Motor neuron (in vitro differentiated cells): ENCODE measurements around the gene FBLN7. TPM values are rescaled to one million over a fixed set of nuclear protein-coding genes. Genes with fewer than 3 reads are reported as not detected.
"Not testable (repeated sequence)": the region's sequence is repeated elsewhere in the genome, so short reads cannot be mapped to it uniquely, and the experiment has no call there.

ENCODE experiments used
- ATAC-seq, 8 experiments: fragments of 200-7000 bp; cut with Tn5 transposase; replicated peaks in 6 of 8; 2 replicates each; pipeline ENCODE4 v1.8.0; 2021; ENCODE audit warnings: mild to moderate bottlenecking in 8 of 8, moderate library complexity in 8 of 8
- H3K27ac ChIP-seq, 2 donors: fragments of 250-450 bp; sonication (Bioruptor Pico); 2 replicates each; pipeline ENCODE4 v1.9.0; 2021; ENCODE audit warnings: antibody characterized with exemption in 2 of 2, mild to moderate bottlenecking in 2 of 2, moderate library complexity in 1 of 2
- H3K4me1 ChIP-seq, 2 donors: fragments of 250-450 bp; sonication (Bioruptor Pico); replicated peaks in 1 of 2; 2 replicates each; pipeline ENCODE4 v1.6.1; 2021; ENCODE audit warnings: antibody characterized with exemption in 2 of 2, mild to moderate bottlenecking in 2 of 2, moderate library complexity in 1 of 2
- H3K4me3 ChIP-seq, 5 donors: fragments of 250-450 bp; sonication (Bioruptor Pico); 2 replicates each; pipeline ENCODE4 v1.9.0; 2021; ENCODE audit warnings: antibody characterized with exemption in 5 of 5, mild to moderate bottlenecking in 5 of 5, moderate library complexity in 4 of 5
- WGBS, 10 experiments: fragments of 450-650 bp; shearing (Covaris generic); methylation state at CpG; one replicate each; pipeline ENCODE4 v1.0.0; 2022; 5-methylcytosine and 5-hydroxymethylcytosine counted together
- in situ Hi-C, 9 experiments: fragments of 400-800 bp; cut with MboI; loops; one replicate each; pipeline ENCODE4 v1.15.0; 2021; ENCODE audit warnings: low sequenced_read_pairs in 9 of 9, low pct_unique_long_range_greater_than_20kb in 2 of 9; ENCODE audit not compliant: unreplicated experiment in 9 of 9
- total RNA-seq, 8 experiments: library from RNA; unstranded; fragments of 300-600 nt; gene quantifications; 2 replicates each; pipeline versions ENCODE4 v1.2.3 to v1.2.4, GENCODE V29; 2022

The FBLN7 gene
- total RNA-seq, 8 experiments from 2014 or later = 0.13 to 5.0 (median 0.73) TPM

GRCh38 chr2:112129060-112129459 lies 9.1 kb upstream of the FBLN7 start:
- 40 to 100% (median 89%) methylated on average over 1 of the region's 1 CpG; no CpG with 5 or more reads in 1 of the 10 experiments for WGBS, 10 experiments
- ATAC-seq = no peak
- H3K4me3 ChIP-seq = no peak overlapping the region
- no peak overlapping the region for H3K27ac ChIP-seq
- no peaks in the 10 kb centered on the region for H3K4me1 ChIP-seq
- in situ Hi-C loops = no loop called here

DNA sequence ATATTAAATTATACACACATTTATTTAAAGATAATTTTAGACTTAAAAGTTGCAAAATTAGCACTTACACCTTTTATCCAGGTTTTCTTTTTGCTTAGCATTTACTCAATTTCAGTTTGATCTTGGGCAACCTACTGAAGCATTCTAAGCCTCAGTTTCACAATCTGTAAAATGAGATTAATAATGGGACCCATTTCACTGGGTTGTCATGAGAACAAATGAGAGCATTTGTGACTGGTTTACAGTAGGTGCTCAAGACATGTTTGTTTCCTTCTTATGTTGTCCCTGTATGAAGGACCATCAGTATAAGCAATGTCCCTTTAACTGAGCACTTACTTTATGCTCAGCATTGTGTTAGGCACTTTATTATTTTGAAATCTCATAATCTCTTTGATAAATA lies 4.8 kb upstream of the FBLN7 start:
- in situ Hi-C loops = no loop called here

DNA sequence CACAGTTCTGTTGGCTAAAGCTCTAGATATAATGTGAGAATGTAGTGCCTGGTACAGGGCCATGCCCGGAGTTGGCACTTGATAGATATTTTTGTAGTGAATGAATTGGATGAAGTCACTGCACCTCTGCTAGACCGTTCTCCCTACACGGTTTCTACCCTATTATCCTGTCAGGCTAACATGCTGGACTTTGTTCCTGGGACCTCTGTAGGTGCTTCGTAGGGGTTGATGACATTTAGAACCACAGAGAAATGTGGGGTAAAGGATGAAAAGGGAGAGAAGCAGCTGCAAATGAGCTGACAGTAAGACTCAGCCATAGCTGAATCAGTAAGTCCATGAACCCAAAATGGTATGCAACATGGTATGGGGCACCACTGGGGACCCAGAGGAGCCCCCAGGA lies 4.1 kb upstream of the FBLN7 start:
- in situ Hi-C loops = no loop called here
- ATAC-seq = no peak
- WGBS, 10 experiments = 36 to 100% (median 92%) methylated on average over 1 to 3 of the region's 4 CpGs; no CpG with 5 or more reads in 4 of the 10 experiments
- H3K27ac ChIP-seq = no peak overlapping the region
- H3K4me1 ChIP-seq = no peaks in the 10 kb centered on the region
- H3K4me3 ChIP-seq = no peak overlapping the region

More for the DNA sequence above, 4.8 kb upstream of the FBLN7 start:
- Histone ChIP-seq H3K4me1 (no peaks in the 10 kb centered on the region), H3K27ac (no peak overlapping the region), H3K4me3 (no peak overlapping the region)
- no peak for ATAC-seq

DNA sequence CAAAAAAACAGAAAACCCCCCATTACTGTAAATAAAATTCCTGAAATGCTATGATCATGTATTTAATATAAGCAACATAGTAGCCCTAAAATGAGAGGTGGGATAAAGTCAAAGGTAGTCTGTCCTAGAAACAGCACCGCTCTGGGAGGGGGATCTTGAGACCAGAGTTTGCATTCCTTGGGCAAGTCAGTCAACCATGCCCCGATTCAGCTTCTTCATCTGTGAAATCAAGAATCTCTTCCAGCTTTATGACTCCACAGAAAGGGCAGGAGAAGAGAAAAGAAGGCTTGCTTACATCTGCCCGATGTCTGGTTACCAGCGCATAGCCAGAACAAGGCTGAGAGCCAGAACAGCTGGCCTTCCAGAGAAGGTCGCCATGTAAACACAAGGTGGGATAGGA lies 2.1 kb upstream of the FBLN7 start:
- ATAC-seq = no peak
- H3K4me3 ChIP-seq = no peak overlapping the region
- H3K27ac ChIP-seq = no peak overlapping the region
- in situ Hi-C loops = no loop called here
- 71 to 100% (median 83%) methylated on average over 1 to 5 of the region's 5 CpGs; no CpG with 5 or more reads in 1 of the 10 experiments for WGBS, 10 experiments
- H3K4me1 ChIP-seq = peaks cover 4 to 6% of the 10 kb centered on the region in 2 donors

DNA sequence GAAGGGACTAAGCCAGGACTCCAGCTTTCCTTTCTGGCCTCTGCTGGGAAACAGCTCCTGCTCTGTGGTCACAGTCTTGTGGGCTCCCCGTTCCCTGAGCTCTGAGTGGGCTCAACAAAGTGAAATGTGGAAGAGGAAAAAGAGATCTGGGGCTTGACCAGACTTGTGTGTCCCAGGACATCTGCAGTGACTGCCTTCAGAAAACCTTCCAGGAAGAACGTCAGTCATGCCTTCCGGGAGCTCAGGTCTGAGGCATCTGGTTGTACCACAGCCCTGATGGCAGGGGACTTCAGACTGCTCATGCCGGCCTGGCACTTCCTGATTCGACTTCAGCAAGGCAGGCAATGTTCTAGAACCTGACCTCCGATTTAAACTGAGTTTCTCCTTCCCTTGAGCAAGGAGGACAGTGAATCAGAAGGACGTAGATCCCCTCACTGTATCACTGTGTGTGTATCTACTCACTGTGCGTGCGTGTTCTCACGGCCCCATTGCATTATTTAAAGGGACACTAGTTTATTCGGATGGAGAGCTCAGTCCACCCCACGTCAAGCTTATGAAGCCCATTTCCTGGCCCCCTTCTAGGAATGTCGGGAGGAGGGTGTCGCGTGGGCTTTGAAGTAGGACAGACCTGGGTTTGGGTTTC lies 548 bp upstream of the FBLN7 start:
- Histone ChIP-seq H3K27ac (no peak overlapping the region), H3K4me3 (peak overlapping the region; percentile 40 to 47 (median 43)), H3K4me1 (peaks cover 4 to 6% of the 10 kb centered on the region in 2 donors)
- in situ Hi-C loops = no loop called here
- WGBS, 10 experiments = 0 to 80% (median 39%) methylated on average over 2 to 7 of the region's 15 CpGs; no CpG with 5 or more reads in 2 of the 10 experiments
- ATAC-seq = peak in 3 of 8 experiments; percentile 40 to 73 (median 57)

GRCh38 chr2:112139033-112139614 lies 939 bp downstream of the FBLN7 start:
- H3K27ac ChIP-seq, H3K4me1 ChIP-seq, in situ Hi-C loops, H3K4me3 ChIP-seq, ATAC-seq: not testable (repeated sequence)
- WGBS, 10 experiments = no CpG with 5 or more reads among the region's 32 CpGs

GRCh38 chr2:112139661-112140204 lies 1.5 kb downstream of the FBLN7 start:
- peak overlapping the region in 4 of 5 donors; percentile 28 to 45 (median 36) for H3K4me3 ChIP-seq
- no CpG with 5 or more reads among the region's 38 CpGs for WGBS, 10 experiments
- H3K27ac ChIP-seq, ATAC-seq, in situ Hi-C loops, H3K4me1 ChIP-seq: not testable (repeated sequence)

DNA sequence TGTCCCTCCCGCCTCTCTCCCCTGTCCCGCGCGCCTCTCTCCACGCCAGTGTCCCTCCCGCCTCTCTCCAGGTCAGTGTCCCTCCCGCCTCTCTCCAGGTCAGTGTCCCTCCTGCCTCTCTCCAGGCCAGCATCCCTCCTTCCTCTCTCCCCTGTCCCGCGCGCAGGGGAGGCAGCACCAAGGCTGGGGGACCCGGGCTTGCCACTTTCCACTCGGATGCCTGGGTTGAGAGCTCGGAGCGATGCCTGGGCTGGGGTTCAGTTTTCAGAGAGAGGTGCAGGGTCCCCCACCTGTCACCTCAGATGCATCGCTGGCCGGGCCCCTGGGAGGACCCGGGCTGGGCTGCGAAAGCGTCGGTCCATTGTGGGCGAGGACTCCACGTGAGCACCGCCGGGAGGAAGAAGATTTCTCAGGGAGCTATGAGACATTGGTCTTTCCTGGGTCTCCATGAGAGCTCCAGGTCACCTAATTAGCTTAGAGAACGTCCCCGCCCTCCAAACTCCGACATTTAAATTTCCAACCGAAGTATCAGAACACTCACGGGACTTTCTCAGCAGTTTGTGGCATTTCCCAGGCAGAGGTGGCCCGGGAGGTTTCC lies 2.1 kb downstream of the FBLN7 start:
- Histone ChIP-seq H3K4me1 (peaks cover 4 to 6% of the 10 kb centered on the region in 2 donors), H3K27ac (peak overlapping the region; percentile 17 to 43), H3K4me3 (peak overlapping the region; percentile 22 to 45 (median 28))
- in situ Hi-C loops = no loop called here
- peak in 4 of 8 experiments; percentile 21 to 63 (median 60) for ATAC-seq
- 0 to 37% (median 0%) methylated on average over 1 to 14 of the region's 30 CpGs; no CpG with 5 or more reads in 3 of the 10 experiments for WGBS, 10 experiments

GRCh38 chr2:112140899-112141625 lies 2.9 kb downstream of the FBLN7 start:
- no peak overlapping the region for H3K27ac ChIP-seq
- ATAC-seq = no peak
- peak overlapping the region; percentile 22 to 45 (median 28) for H3K4me3 ChIP-seq
- in situ Hi-C loops = no loop called here
- peaks cover 4 to 6% of the 10 kb centered on the region in 2 donors for H3K4me1 ChIP-seq
- 24 to 83% (median 48%) methylated on average over 1 to 13 of the region's 20 CpGs; no CpG with 5 or more reads in 1 of the 10 experiments for WGBS, 10 experiments

- whole genome bisulfite sequencing, 10 experiments = 83 to 100% (median 95%) methylated on average over 1 to 4 of the region's 7 CpGs; no CpG with 5 or more reads in 4 of the 10 experiments
Measured at GRCh38 chr2:112141626-112142007, 3.4 kb downstream of the FBLN7 start.

DNA sequence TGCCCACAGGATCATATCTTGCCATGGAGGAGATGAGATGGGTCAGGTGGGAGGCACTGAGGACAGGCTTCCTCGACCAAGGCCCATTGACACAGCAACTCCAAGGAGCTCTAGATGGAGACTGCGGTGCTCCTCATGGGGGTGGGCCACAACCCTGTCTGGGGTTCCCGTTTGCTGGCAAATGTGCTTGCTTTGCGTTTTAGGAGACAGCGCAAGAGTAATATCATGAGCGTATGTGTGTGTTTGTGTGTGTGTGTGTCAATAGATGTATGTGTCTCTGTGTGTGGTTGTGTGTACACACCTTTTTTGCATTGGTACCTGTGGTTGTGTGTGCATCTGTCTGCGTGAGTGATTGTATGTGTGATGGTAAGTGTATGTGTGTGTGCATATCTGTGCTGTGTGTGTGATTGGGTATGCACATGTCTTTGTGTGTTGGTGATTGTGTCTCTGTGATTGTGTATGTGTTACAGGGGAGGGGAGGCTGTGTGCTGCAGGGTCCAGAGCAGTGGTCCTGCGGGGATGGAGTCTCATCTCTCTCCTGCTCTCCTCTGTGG lies 4.4 kb downstream of the FBLN7 start:
- no peak for ATAC-seq
- WGBS, 10 experiments = 40 to 100% (median 66%) methylated on average over 1 to 4 of the region's 8 CpGs; no CpG with 5 or more reads in 7 of the 10 experiments
- Histone ChIP-seq H3K27ac (no peak overlapping the region), H3K4me1 (peaks cover 4 to 6% of the 10 kb centered on the region in 2 donors), H3K4me3 (no peak overlapping the region)
- in situ Hi-C loops = no loop called here

More at GRCh38 chr2:112141626-112142007, 3.4 kb downstream of the FBLN7 start:
- Histone ChIP-seq H3K27ac (no peak overlapping the region), H3K4me3 (no peak overlapping the region), H3K4me1 (peaks cover 4 to 6% of the 10 kb centered on the region in 2 donors)
- in situ Hi-C loops = no loop called here
- no peak for ATAC-seq

- Histone ChIP-seq H3K4me1 (peaks cover 4 to 6% of the 10 kb centered on the region in 2 donors), H3K4me3 (no peak overlapping the region), H3K27ac (no peak overlapping the region)
- in situ Hi-C loops = no loop called here
- WGBS, 10 experiments = 20 to 100% (median 84%) methylated on average over 1 to 5 of the region's 5 CpGs; no CpG with 5 or more reads in 4 of the 10 experiments
- no peak for ATAC-seq
Measured at GRCh38 chr2:112143150-112143549, 5.0 kb downstream of the FBLN7 start.
